Measurements from ENCODE around the gene USP6NL.
"Not testable (repeated sequence)": the region's sequence is repeated elsewhere in the genome, so short reads cannot be mapped to it uniquely, and the experiment has no call there.

Gene USP6NL

GRCh38 chr10:11639362-11639761, 27.9 kb upstream of the USP6NL start:
- no peaks in the 10 kb centered on the region for H3K36me3 ChIP-seq (ENCODE audit: control insufficient read depth, insufficient read depth, low read length)
- no peak overlapping the region for H3K27ac ChIP-seq (ENCODE audit: low read depth, low read length)
- H3K9ac ChIP-seq (ENCODE audit: low read length) = no peak overlapping the region
- no peaks in the 10 kb centered on the region for H3K4me1 ChIP-seq (ENCODE audit: control insufficient read depth, insufficient read depth, low read length)
- H3K4me3 ChIP-seq (ENCODE audit: low read depth, low read length) = no peak overlapping the region
- H3K27me3 ChIP-seq (ENCODE audit: control insufficient read depth, insufficient read depth, low read length) = no peaks in the 10 kb centered on the region
- no peaks in the 10 kb centered on the region for H3K9me3 ChIP-seq (ENCODE audit: control insufficient read depth, insufficient read depth, low read depth, low read length)

- Histone ChIP-seq H3K36me3 (ENCODE audit: control insufficient read depth, insufficient read depth, low read length) (no peaks in the 10 kb centered on the region), H3K27ac (ENCODE audit: low read depth, low read length) (no peak overlapping the region), H3K9ac (ENCODE audit: low read length) (no peak overlapping the region), H3K9me3 (ENCODE audit: control insufficient read depth, insufficient read depth, low read depth, low read length) (no peaks in the 10 kb centered on the region), H3K27me3 (ENCODE audit: control insufficient read depth, insufficient read depth, low read length) (no peaks in the 10 kb centered on the region), H3K4me1 (ENCODE audit: control insufficient read depth, insufficient read depth, low read length) (no peaks in the 10 kb centered on the region), H3K4me3 (ENCODE audit: low read depth, low read length) (no peak overlapping the region)
Measured at GRCh38 chr10:11638055-11638698, 26.7 kb upstream of the USP6NL start.

- no peak overlapping the region for H3K4me3 ChIP-seq (ENCODE audit: low read depth, low read length)
Measured at GRCh38 chr10:11636697-11637303, 25.4 kb upstream of the USP6NL start.

DNA sequence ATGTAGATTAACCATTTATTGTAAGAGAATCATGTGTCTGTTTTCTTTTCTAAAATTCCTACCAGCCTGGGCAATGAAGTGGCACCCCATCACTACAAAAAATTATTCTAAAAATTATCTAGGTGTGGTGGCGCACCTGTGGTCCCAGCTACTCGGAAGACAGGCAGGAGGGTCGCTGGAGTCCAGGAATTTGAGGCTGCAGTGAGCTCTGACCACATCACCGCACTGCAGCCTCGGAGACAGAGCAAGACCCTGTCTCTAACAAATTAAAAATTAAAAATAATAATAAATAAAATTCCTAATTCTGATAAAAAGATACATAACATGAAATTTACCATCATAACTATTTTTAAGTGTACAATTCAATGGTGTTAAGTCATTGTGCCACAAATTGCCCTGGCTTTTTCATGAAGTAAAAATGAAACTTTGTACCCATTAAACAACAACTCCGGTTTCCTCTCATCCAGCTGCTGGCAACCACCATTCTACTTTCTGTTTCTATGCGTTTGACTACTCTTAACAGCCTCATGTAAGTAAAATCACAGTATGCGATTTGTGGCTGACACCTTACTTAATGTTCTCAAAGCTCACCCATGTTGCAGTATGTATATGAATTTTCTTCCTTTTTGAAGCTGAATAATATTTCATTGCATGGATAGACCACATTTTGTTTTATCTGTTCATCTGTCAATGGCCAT, 20.6 kb upstream of the USP6NL start:
- no peaks in the 10 kb centered on the region for H3K27me3 ChIP-seq (ENCODE audit: control insufficient read depth, insufficient read depth, low read length)
- H3K36me3 ChIP-seq (ENCODE audit: control insufficient read depth, insufficient read depth, low read length) = no peaks in the 10 kb centered on the region
- no peak overlapping the region for H3K9ac ChIP-seq (ENCODE audit: low read length)
- H3K27ac ChIP-seq (ENCODE audit: low read depth, low read length) = no peak overlapping the region
- no peaks in the 10 kb centered on the region for H3K9me3 ChIP-seq (ENCODE audit: control insufficient read depth, insufficient read depth, low read depth, low read length)
- H3K4me1 ChIP-seq (ENCODE audit: control insufficient read depth, insufficient read depth, low read length) = no peaks in the 10 kb centered on the region
- no peak overlapping the region for H3K4me3 ChIP-seq (ENCODE audit: low read depth, low read length)

More at GRCh38 chr10:11636697-11637303, 25.4 kb upstream of the USP6NL start:
- Histone ChIP-seq H3K36me3 (ENCODE audit: control insufficient read depth, insufficient read depth, low read length) (no peaks in the 10 kb centered on the region), H3K9ac (ENCODE audit: low read length) (no peak overlapping the region), H3K27ac (ENCODE audit: low read depth, low read length) (no peak overlapping the region), H3K27me3 (ENCODE audit: control insufficient read depth, insufficient read depth, low read length) (no peaks in the 10 kb centered on the region), H3K4me1 (ENCODE audit: control insufficient read depth, insufficient read depth, low read length) (no peaks in the 10 kb centered on the region), H3K9me3 (ENCODE audit: control insufficient read depth, insufficient read depth, low read depth, low read length) (no peaks in the 10 kb centered on the region)

DNA sequence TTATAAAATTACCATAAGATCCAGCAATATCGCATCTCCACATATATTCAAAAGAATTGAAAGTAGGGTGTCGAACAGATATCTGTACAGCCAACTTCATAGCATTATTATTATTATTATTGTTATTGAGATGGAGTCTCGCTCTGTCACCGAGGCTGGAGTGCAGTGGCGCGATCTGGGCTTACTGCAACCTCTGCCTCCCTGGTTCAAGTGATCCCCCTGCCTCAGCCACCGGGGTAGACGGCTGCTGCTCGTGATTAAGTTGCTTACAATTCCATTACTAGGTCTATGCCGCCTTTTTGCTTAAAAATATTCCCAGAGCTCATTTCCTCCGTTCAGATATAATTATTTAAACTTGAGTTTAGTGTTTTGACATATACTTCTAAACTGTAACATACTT, 19.8 kb upstream of the USP6NL start:
- Histone ChIP-seq H3K4me1 (ENCODE audit: control insufficient read depth, insufficient read depth, low read length) (no peaks in the 10 kb centered on the region), H3K36me3 (ENCODE audit: control insufficient read depth, insufficient read depth, low read length) (no peaks in the 10 kb centered on the region), H3K27me3 (ENCODE audit: control insufficient read depth, insufficient read depth, low read length) (no peaks in the 10 kb centered on the region), H3K27ac (ENCODE audit: low read depth, low read length) (no peak overlapping the region), H3K9me3 (ENCODE audit: control insufficient read depth, insufficient read depth, low read depth, low read length) (no peaks in the 10 kb centered on the region), H3K4me3 (ENCODE audit: low read depth, low read length) (no peak overlapping the region), H3K9ac (ENCODE audit: low read length) (no peak overlapping the region)

- Histone ChIP-seq H3K4me3 (ENCODE audit: low read depth, low read length) (no peak overlapping the region), H3K27me3 (ENCODE audit: control insufficient read depth, insufficient read depth, low read length) (no peaks in the 10 kb centered on the region), H3K4me1 (ENCODE audit: control insufficient read depth, insufficient read depth, low read length) (no peaks in the 10 kb centered on the region), H3K9ac (ENCODE audit: low read length) (no peak overlapping the region), H3K27ac (ENCODE audit: low read depth, low read length) (no peak overlapping the region), H3K36me3 (ENCODE audit: control insufficient read depth, insufficient read depth, low read length) (no peaks in the 10 kb centered on the region), H3K9me3 (ENCODE audit: control insufficient read depth, insufficient read depth, low read depth, low read length) (no peaks in the 10 kb centered on the region)
Measured at GRCh38 chr10:11629731-11630130, 18.3 kb upstream of the USP6NL start.

DNA sequence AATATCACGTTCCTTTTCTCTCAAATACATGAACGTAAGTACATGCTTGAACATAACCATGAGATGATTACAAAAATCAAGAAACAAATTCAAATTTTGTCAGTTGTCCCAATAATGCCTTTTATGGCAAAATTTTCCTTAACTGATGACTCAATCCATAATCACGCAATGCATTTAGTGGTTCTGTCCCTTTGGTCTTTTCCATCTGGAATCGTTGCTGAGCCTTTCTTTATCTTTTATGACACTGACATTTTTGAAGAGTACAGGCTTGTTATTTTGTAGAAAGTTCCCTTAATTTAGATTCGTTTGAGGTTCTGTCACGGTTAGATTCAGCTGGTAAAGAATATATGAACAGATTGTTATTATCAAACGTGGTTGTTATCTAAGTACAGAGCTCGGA, 16.5 kb upstream of the USP6NL start:
- H3K4me1 ChIP-seq (ENCODE audit: control insufficient read depth, insufficient read depth, low read length); H3K27ac ChIP-seq (ENCODE audit: low read depth, low read length); H3K9me3 ChIP-seq (ENCODE audit: control insufficient read depth, insufficient read depth, low read depth, low read length); H3K4me3 ChIP-seq (ENCODE audit: low read depth, low read length); H3K9ac ChIP-seq (ENCODE audit: low read length); H3K27me3 ChIP-seq (ENCODE audit: control insufficient read depth, insufficient read depth, low read length); H3K36me3 ChIP-seq (ENCODE audit: control insufficient read depth, insufficient read depth, low read length): not testable (repeated sequence)

GRCh38 chr10:11626071-11626470, 14.6 kb upstream of the USP6NL start:
- Histone ChIP-seq H3K4me1 (ENCODE audit: control insufficient read depth, insufficient read depth, low read length) (no peaks in the 10 kb centered on the region), H3K9me3 (ENCODE audit: control insufficient read depth, insufficient read depth, low read depth, low read length) (no peaks in the 10 kb centered on the region), H3K36me3 (ENCODE audit: control insufficient read depth, insufficient read depth, low read length) (no peaks in the 10 kb centered on the region), H3K27ac (ENCODE audit: low read depth, low read length) (no peak overlapping the region), H3K27me3 (ENCODE audit: control insufficient read depth, insufficient read depth, low read length) (no peaks in the 10 kb centered on the region), H3K4me3 (ENCODE audit: low read depth, low read length) (no peak overlapping the region), H3K9ac (ENCODE audit: low read length) (no peak overlapping the region)

- Histone ChIP-seq H3K4me3 (ENCODE audit: low read depth, low read length) (no peak overlapping the region), H3K36me3 (ENCODE audit: control insufficient read depth, insufficient read depth, low read length) (no peaks in the 10 kb centered on the region), H3K27me3 (ENCODE audit: control insufficient read depth, insufficient read depth, low read length) (no peaks in the 10 kb centered on the region), H3K9ac (ENCODE audit: low read length) (no peak overlapping the region), H3K27ac (ENCODE audit: low read depth, low read length) (no peak overlapping the region), H3K9me3 (ENCODE audit: control insufficient read depth, insufficient read depth, low read depth, low read length) (no peaks in the 10 kb centered on the region), H3K4me1 (ENCODE audit: control insufficient read depth, insufficient read depth, low read length) (no peaks in the 10 kb centered on the region)
Measured at GRCh38 chr10:11625019-11625735, 13.7 kb upstream of the USP6NL start.

DNA sequence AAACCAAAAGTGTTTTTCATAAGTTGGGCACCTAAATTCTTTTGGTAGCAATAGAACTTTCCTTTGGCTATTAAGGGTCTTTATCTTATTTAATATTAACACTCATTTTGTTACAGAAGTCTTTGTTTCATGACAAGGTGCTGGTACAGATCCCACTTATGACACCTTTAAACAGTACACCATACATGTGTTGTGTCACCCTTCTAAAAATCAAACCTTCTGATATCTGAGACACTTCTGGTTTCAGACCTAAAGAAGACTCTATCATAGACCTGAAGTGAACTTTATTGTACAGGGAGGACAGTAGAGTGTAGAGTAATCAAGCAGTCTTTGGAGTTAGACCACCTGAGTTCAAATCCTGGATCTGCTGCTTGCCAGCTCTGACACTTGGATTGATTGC, 5.8 kb upstream of the USP6NL start:
- Histone ChIP-seq H3K9ac (ENCODE audit: low read length) (no peak overlapping the region), H3K4me1 (ENCODE audit: control insufficient read depth, insufficient read depth, low read length) (no peaks in the 10 kb centered on the region; the same call in 1 of the 2 replicates), H3K4me3 (ENCODE audit: low read depth, low read length) (no peak overlapping the region), H3K36me3 (ENCODE audit: control insufficient read depth, insufficient read depth, low read length) (no peaks in the 10 kb centered on the region), H3K9me3 (ENCODE audit: control insufficient read depth, insufficient read depth, low read depth, low read length) (no peaks in the 10 kb centered on the region), H3K27me3 (ENCODE audit: control insufficient read depth, insufficient read depth, low read length) (peaks cover 4% of the 10 kb centered on the region), H3K27ac (ENCODE audit: low read depth, low read length) (no peak overlapping the region)

GRCh38 chr10:11616021-11616420, 4.6 kb upstream of the USP6NL start:
- peaks cover 8% of the 10 kb centered on the region for H3K27me3 ChIP-seq (ENCODE audit: control insufficient read depth, insufficient read depth, low read length)
- no peak overlapping the region for H3K4me3 ChIP-seq (ENCODE audit: low read depth, low read length)
- H3K36me3 ChIP-seq (ENCODE audit: control insufficient read depth, insufficient read depth, low read length) = no peaks in the 10 kb centered on the region
- H3K9me3 ChIP-seq (ENCODE audit: control insufficient read depth, insufficient read depth, low read depth, low read length) = no peaks in the 10 kb centered on the region
- H3K4me1 ChIP-seq (ENCODE audit: control insufficient read depth, insufficient read depth, low read length) = no peaks in the 10 kb centered on the region; the same call in 1 of the 2 replicates
- H3K9ac ChIP-seq (ENCODE audit: low read length) = no peak overlapping the region
- H3K27ac ChIP-seq (ENCODE audit: low read depth, low read length) = no peak overlapping the region

Measured in HUES6 (cell line).